ENCODE results near the gene COL23A1.

COL23A1 gene

GRCh38 chr5:178436326-178436940 lies 153.8 kb downstream of the COL23A1 start:
- Histone ChIP-seq H3K9ac (ENCODE audit: low read length in 5 of 5) (no peak overlapping the region), H3K36me3 (ENCODE audit: control insufficient read depth in 5 of 5, insufficient read depth in 5 of 5, low read length in 5 of 5) (no peaks in the 10 kb centered on the region), H3K27me3 (ENCODE audit: control insufficient read depth in 5 of 5, insufficient read depth in 4 of 5, low read length in 5 of 5) (peaks cover 4 to 19% (median 13%) of the 10 kb centered on the region in 5 donors), H3K4me3 (ENCODE audit: low read depth in 1 of 5, low read length in 5 of 5) (no peak overlapping the region), H3K27ac (ENCODE audit: low read depth, low read length) (no peak overlapping the region), H3K4me1 (ENCODE audit: control insufficient read depth in 5 of 5, insufficient read depth in 5 of 5, low read length in 5 of 5) (peaks cover 0 to 24% (median 3%) of the 10 kb centered on the region in 5 donors), H3K9me3 (ENCODE audit: control insufficient read depth in 5 of 5, low read length in 5 of 5) (peaks cover 0 to 3% (median 2%) of the 10 kb centered on the region in 5 donors)

- peaks cover 0 to 24% (median 3%) of the 10 kb centered on the region in 5 donors for H3K4me1 ChIP-seq (ENCODE audit: control insufficient read depth in 5 of 5, insufficient read depth in 5 of 5, low read length in 5 of 5)
- H3K9ac ChIP-seq (ENCODE audit: low read length in 5 of 5) = no peak overlapping the region
- H3K36me3 ChIP-seq (ENCODE audit: control insufficient read depth in 5 of 5, insufficient read depth in 5 of 5, low read length in 5 of 5) = no peaks in the 10 kb centered on the region
- no peak overlapping the region for H3K4me3 ChIP-seq (ENCODE audit: low read depth in 1 of 5, low read length in 5 of 5)
- no peak overlapping the region for H3K27ac ChIP-seq (ENCODE audit: low read depth, low read length)
- H3K9me3 ChIP-seq (ENCODE audit: control insufficient read depth in 5 of 5, low read length in 5 of 5) = peaks cover 0 to 8% (median 4%) of the 10 kb centered on the region in 5 donors
- peaks cover 4 to 19% (median 13%) of the 10 kb centered on the region in 5 donors for H3K27me3 ChIP-seq (ENCODE audit: control insufficient read depth in 5 of 5, insufficient read depth in 4 of 5, low read length in 5 of 5)
Measured at GRCh38 chr5:178435321-178436238, 154.6 kb downstream of the COL23A1 start.

GRCh38 chr5:178434851-178435250 lies 155.3 kb downstream of the COL23A1 start:
- Histone ChIP-seq H3K4me1 (ENCODE audit: control insufficient read depth in 5 of 5, insufficient read depth in 5 of 5, low read length in 5 of 5) (peaks cover 0 to 24% (median 3%) of the 10 kb centered on the region in 5 donors), H3K9ac (ENCODE audit: low read length in 5 of 5) (no peak overlapping the region), H3K36me3 (ENCODE audit: control insufficient read depth in 5 of 5, insufficient read depth in 5 of 5, low read length in 5 of 5) (no peaks in the 10 kb centered on the region), H3K27me3 (ENCODE audit: control insufficient read depth in 5 of 5, insufficient read depth in 4 of 5, low read length in 5 of 5) (peaks cover 4 to 19% (median 13%) of the 10 kb centered on the region in 5 donors), H3K4me3 (ENCODE audit: low read depth in 1 of 5, low read length in 5 of 5) (no peak overlapping the region), H3K27ac (ENCODE audit: low read depth, low read length) (no peak overlapping the region), H3K9me3 (ENCODE audit: control insufficient read depth in 5 of 5, low read length in 5 of 5) (peaks cover 0 to 8% (median 4%) of the 10 kb centered on the region in 5 donors)

- Histone ChIP-seq H3K9me3 (ENCODE audit: control insufficient read depth in 5 of 5, low read length in 5 of 5) (peaks cover 0 to 8% (median 4%) of the 10 kb centered on the region in 5 donors), H3K27ac (ENCODE audit: low read depth, low read length) (no peak overlapping the region), H3K9ac (ENCODE audit: low read length in 5 of 5) (no peak overlapping the region)
Measured at GRCh38 chr5:178434016-178434761, 156.0 kb downstream of the COL23A1 start.

GRCh38 chr5:178433273-178433775 lies 156.9 kb downstream of the COL23A1 start:
- H3K36me3 ChIP-seq (ENCODE audit: control insufficient read depth in 5 of 5, insufficient read depth in 5 of 5, low read length in 5 of 5) = no peaks in the 10 kb centered on the region
- H3K27ac ChIP-seq (ENCODE audit: low read depth, low read length) = no peak overlapping the region
- H3K4me3 ChIP-seq (ENCODE audit: low read depth in 1 of 5, low read length in 5 of 5) = no peak overlapping the region
- H3K4me1 ChIP-seq (ENCODE audit: control insufficient read depth in 5 of 5, insufficient read depth in 5 of 5, low read length in 5 of 5) = peaks cover 0 to 24% (median 3%) of the 10 kb centered on the region in 5 donors
- H3K27me3 ChIP-seq (ENCODE audit: control insufficient read depth in 5 of 5, insufficient read depth in 4 of 5, low read length in 5 of 5) = peaks cover 0 to 9% (median 7%) of the 10 kb centered on the region in 5 donors
- H3K9me3 ChIP-seq (ENCODE audit: control insufficient read depth in 5 of 5, low read length in 5 of 5) = peaks cover 0 to 8% (median 4%) of the 10 kb centered on the region in 5 donors
- H3K9ac ChIP-seq (ENCODE audit: low read length in 5 of 5) = no peak overlapping the region

More at GRCh38 chr5:178434016-178434761, 156.0 kb downstream of the COL23A1 start:
- Histone ChIP-seq H3K36me3 (ENCODE audit: control insufficient read depth in 5 of 5, insufficient read depth in 5 of 5, low read length in 5 of 5) (no peaks in the 10 kb centered on the region), H3K4me3 (ENCODE audit: low read depth in 1 of 5, low read length in 5 of 5) (no peak overlapping the region), H3K27me3 (ENCODE audit: control insufficient read depth in 5 of 5, insufficient read depth in 4 of 5, low read length in 5 of 5) (peaks cover 2 to 14% (median 11%) of the 10 kb centered on the region in 5 donors), H3K4me1 (ENCODE audit: control insufficient read depth in 5 of 5, insufficient read depth in 5 of 5, low read length in 5 of 5) (peaks cover 0 to 24% (median 3%) of the 10 kb centered on the region in 5 donors)

- H3K27ac ChIP-seq (ENCODE audit: low read depth, low read length) = no peak overlapping the region
- no peak overlapping the region for H3K4me3 ChIP-seq (ENCODE audit: low read depth in 1 of 5, low read length in 5 of 5)
- H3K27me3 ChIP-seq (ENCODE audit: control insufficient read depth in 5 of 5, insufficient read depth in 4 of 5, low read length in 5 of 5) = peaks cover 0 to 9% (median 6%) of the 10 kb centered on the region in 5 donors
- H3K9me3 ChIP-seq (ENCODE audit: control insufficient read depth in 5 of 5, low read length in 5 of 5) = peaks cover 0 to 8% (median 4%) of the 10 kb centered on the region in 5 donors
- H3K9ac ChIP-seq (ENCODE audit: low read length in 5 of 5) = no peak overlapping the region
- H3K36me3 ChIP-seq (ENCODE audit: control insufficient read depth in 5 of 5, insufficient read depth in 5 of 5, low read length in 5 of 5) = no peaks in the 10 kb centered on the region
- peaks cover 0 to 24% (median 3%) of the 10 kb centered on the region in 5 donors for H3K4me1 ChIP-seq (ENCODE audit: control insufficient read depth in 5 of 5, insufficient read depth in 5 of 5, low read length in 5 of 5)
Measured at GRCh38 chr5:178432421-178433272, 157.5 kb downstream of the COL23A1 start.

- H3K4me3 ChIP-seq (ENCODE audit: low read depth in 1 of 5, low read length in 5 of 5) = no peak overlapping the region
- H3K9ac ChIP-seq (ENCODE audit: low read length in 5 of 5) = no peak overlapping the region
- H3K36me3 ChIP-seq (ENCODE audit: control insufficient read depth in 5 of 5, insufficient read depth in 5 of 5, low read length in 5 of 5) = no peaks in the 10 kb centered on the region
- H3K9me3 ChIP-seq (ENCODE audit: control insufficient read depth in 5 of 5, low read length in 5 of 5) = peaks cover 0 to 8% (median 4%) of the 10 kb centered on the region in 5 donors
- H3K27me3 ChIP-seq (ENCODE audit: control insufficient read depth in 5 of 5, insufficient read depth in 4 of 5, low read length in 5 of 5) = peaks cover 0 to 7% (median 4%) of the 10 kb centered on the region in 5 donors
- no peak overlapping the region for H3K27ac ChIP-seq (ENCODE audit: low read depth, low read length)
- peaks cover 0 to 24% (median 3%) of the 10 kb centered on the region in 5 donors for H3K4me1 ChIP-seq (ENCODE audit: control insufficient read depth in 5 of 5, insufficient read depth in 5 of 5, low read length in 5 of 5)
Measured at GRCh38 chr5:178431782-178432165, 158.4 kb downstream of the COL23A1 start.

GRCh38 chr5:178431063-178431781 lies 159.0 kb downstream of the COL23A1 start:
- Histone ChIP-seq H3K27ac (ENCODE audit: low read depth, low read length) (no peak overlapping the region), H3K4me1 (ENCODE audit: control insufficient read depth in 5 of 5, insufficient read depth in 5 of 5, low read length in 5 of 5) (peaks cover 0 to 24% (median 3%) of the 10 kb centered on the region in 5 donors), H3K27me3 (ENCODE audit: control insufficient read depth in 5 of 5, insufficient read depth in 4 of 5, low read length in 5 of 5) (peaks cover 0 to 7% (median 4%) of the 10 kb centered on the region in 5 donors), H3K36me3 (ENCODE audit: control insufficient read depth in 5 of 5, insufficient read depth in 5 of 5, low read length in 5 of 5) (no peaks in the 10 kb centered on the region), H3K9ac (ENCODE audit: low read length in 5 of 5) (no peak overlapping the region), H3K9me3 (ENCODE audit: control insufficient read depth in 5 of 5, low read length in 5 of 5) (peaks cover 0 to 8% (median 4%) of the 10 kb centered on the region in 5 donors), H3K4me3 (ENCODE audit: low read depth in 1 of 5, low read length in 5 of 5) (no peak overlapping the region)
